Duodenal mucosa (tissue), 2 donors: ENCODE measurements around the gene MEIOB.
"Not testable (repeated sequence)": the region's sequence is repeated elsewhere in the genome, so short reads cannot be mapped to it uniquely, and the experiment has no call there.

Experiments
- H3K27ac ChIP-seq: one replicate; pipeline ENCODE4 v1.7.0; 2013; ENCODE audit warnings: low read depth, low read length
- H3K27me3 ChIP-seq, 2 donors: one replicate each; pipeline ENCODE4 v1.7.0; 2013; ENCODE audit warnings: low read length in 2 of 2, control low read depth in 1 of 2; ENCODE audit not compliant: insufficient read depth in 2 of 2, control insufficient read depth in 1 of 2
- H3K36me3 ChIP-seq, 2 donors: one replicate each; pipeline ENCODE4 v1.7.0; 2013; ENCODE audit warnings: low read length in 2 of 2, control low read depth in 1 of 2; ENCODE audit not compliant: insufficient read depth in 2 of 2, control insufficient read depth in 1 of 2
- H3K4me1 ChIP-seq, 2 donors: one replicate each; pipeline ENCODE4 v1.7.0; 2013; ENCODE audit warnings: low read length in 2 of 2, control low read depth in 1 of 2; ENCODE audit not compliant: insufficient read depth in 2 of 2, control insufficient read depth in 1 of 2
- H3K4me3 ChIP-seq, 2 donors: one replicate each; pipeline ENCODE4 v1.7.0; 2013; ENCODE audit warnings: low read length in 2 of 2, low read depth in 1 of 2
- H3K9ac ChIP-seq, 2 donors: one replicate each; pipeline ENCODE4 v1.7.0; 2013; ENCODE audit warnings: low read length in 2 of 2, low read depth in 1 of 2
- H3K9me3 ChIP-seq, 2 donors: one replicate each; pipeline ENCODE4 v1.7.0; 2013; ENCODE audit warnings: low read length in 2 of 2, control low read depth in 1 of 2; ENCODE audit not compliant: control insufficient read depth in 1 of 2

The MEIOB gene

GRCh38 chr16:1815461-1815860 is 56.5 kb downstream of the MEIOB start:
- Histone ChIP-seq H3K4me3 (no peak overlapping the region), H3K27ac (no peak overlapping the region), H3K9ac (no peak overlapping the region), H3K27me3 (no peaks in the 10 kb centered on the region), H3K4me1 (peaks cover 0 to 5% of the 10 kb centered on the region in 2 donors), H3K9me3 (no peaks in the 10 kb centered on the region), H3K36me3 (peaks cover 14 to 57% of the 10 kb centered on the region in 2 donors)

GRCh38 chr16:1812732-1813163 is 59.2 kb downstream of the MEIOB start:
- H3K4me1 ChIP-seq, result peaks cover 0 to 5% of the 10 kb centered on the region in 2 donors
- H3K27me3 ChIP-seq, result no peaks in the 10 kb centered on the region
- H3K9ac ChIP-seq, result no peak overlapping the region
- no peaks in the 10 kb centered on the region for H3K9me3 ChIP-seq
- H3K27ac ChIP-seq, result no peak overlapping the region
- peaks cover 20 to 53% of the 10 kb centered on the region in 2 donors for H3K36me3 ChIP-seq
- no peak overlapping the region for H3K4me3 ChIP-seq

- H3K4me1 ChIP-seq, result peaks cover 0 to 5% of the 10 kb centered on the region in 2 donors
- peaks cover 17 to 38% of the 10 kb centered on the region in 2 donors for H3K36me3 ChIP-seq
- H3K9ac ChIP-seq, result no peak overlapping the region
- H3K9me3 ChIP-seq, result no peaks in the 10 kb centered on the region
- H3K4me3 ChIP-seq, result no peak overlapping the region
- H3K27me3 ChIP-seq, result no peaks in the 10 kb centered on the region
- no peak overlapping the region for H3K27ac ChIP-seq
These were observed 61.4 kb downstream of the MEIOB start for GRCh38 chr16:1810536-1810935.

- peaks cover 0 to 5% of the 10 kb centered on the region in 2 donors for H3K4me1 ChIP-seq
- no peak overlapping the region for H3K27ac ChIP-seq
- no peaks in the 10 kb centered on the region for H3K27me3 ChIP-seq
- H3K4me3 ChIP-seq, result no peak overlapping the region
- H3K9me3 ChIP-seq, result no peaks in the 10 kb centered on the region
- no peak overlapping the region for H3K9ac ChIP-seq
- H3K36me3 ChIP-seq, result peaks cover 13 to 37% of the 10 kb centered on the region in 2 donors
These were observed 61.9 kb downstream of the MEIOB start for GRCh38 chr16:1810106-1810505.

- peaks cover 0 to 5% of the 10 kb centered on the region in 2 donors for H3K4me1 ChIP-seq
- peaks cover 10 to 35% of the 10 kb centered on the region in 2 donors for H3K36me3 ChIP-seq
These were observed 62.6 kb downstream of the MEIOB start for GRCh38 chr16:1809281-1809801.

GRCh38 chr16:1808691-1809090 is 63.3 kb downstream of the MEIOB start:
- H3K27me3 ChIP-seq, result no peaks in the 10 kb centered on the region
- H3K9ac ChIP-seq, result no peak overlapping the region
- peaks cover 0 to 5% of the 10 kb centered on the region in 2 donors for H3K4me1 ChIP-seq
- H3K27ac ChIP-seq, result no peak overlapping the region
- no peak overlapping the region for H3K4me3 ChIP-seq
- H3K36me3 ChIP-seq, result peaks cover 10 to 33% of the 10 kb centered on the region in 2 donors
- H3K9me3 ChIP-seq, result no peaks in the 10 kb centered on the region

More at GRCh38 chr16:1809281-1809801, 62.6 kb downstream of the MEIOB start:
- H3K27ac ChIP-seq, result no peak overlapping the region
- H3K9me3 ChIP-seq, result no peaks in the 10 kb centered on the region
- no peak overlapping the region for H3K4me3 ChIP-seq
- no peaks in the 10 kb centered on the region for H3K27me3 ChIP-seq
- no peak overlapping the region for H3K9ac ChIP-seq

- Histone ChIP-seq H3K4me3 (no peak overlapping the region), H3K36me3 (peaks cover 10 to 31% of the 10 kb centered on the region in 2 donors), H3K27me3 (no peaks in the 10 kb centered on the region), H3K9me3 (no peaks in the 10 kb centered on the region), H3K4me1 (peaks cover 0 to under 1% of the 10 kb centered on the region in 2 donors), H3K27ac (no peak overlapping the region), H3K9ac (no peak overlapping the region)
These were observed 64.3 kb downstream of the MEIOB start for GRCh38 chr16:1807626-1808025.

DNA sequence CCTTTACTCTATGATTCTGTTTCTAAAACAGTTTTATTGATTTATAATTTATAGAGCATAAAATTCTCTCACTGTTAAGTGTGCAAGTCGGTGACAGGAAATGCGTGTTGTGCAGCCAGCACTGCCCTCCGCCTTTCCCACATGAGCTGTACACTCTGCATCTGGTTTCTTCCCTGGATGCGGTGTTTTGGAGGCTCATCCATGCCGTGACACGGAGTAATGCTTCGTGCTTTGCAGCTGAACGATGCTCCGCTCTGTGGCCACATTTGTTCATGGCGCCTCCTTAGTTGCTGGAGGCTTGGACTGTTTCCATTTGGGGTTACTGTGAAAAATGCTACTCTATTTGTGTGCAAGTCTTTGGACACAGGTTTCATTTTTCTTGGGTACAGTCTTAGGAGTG is 71.3 kb downstream of the MEIOB start:
- peaks cover 0 to 5% of the 10 kb centered on the region in 2 donors for H3K36me3 ChIP-seq
- H3K27me3 ChIP-seq, result no peaks in the 10 kb centered on the region
- H3K9ac ChIP-seq, result no peak overlapping the region
- no peak overlapping the region for H3K27ac ChIP-seq
- no peak overlapping the region for H3K4me3 ChIP-seq
- no peaks in the 10 kb centered on the region for H3K9me3 ChIP-seq
- no peaks in the 10 kb centered on the region for H3K4me1 ChIP-seq

DNA sequence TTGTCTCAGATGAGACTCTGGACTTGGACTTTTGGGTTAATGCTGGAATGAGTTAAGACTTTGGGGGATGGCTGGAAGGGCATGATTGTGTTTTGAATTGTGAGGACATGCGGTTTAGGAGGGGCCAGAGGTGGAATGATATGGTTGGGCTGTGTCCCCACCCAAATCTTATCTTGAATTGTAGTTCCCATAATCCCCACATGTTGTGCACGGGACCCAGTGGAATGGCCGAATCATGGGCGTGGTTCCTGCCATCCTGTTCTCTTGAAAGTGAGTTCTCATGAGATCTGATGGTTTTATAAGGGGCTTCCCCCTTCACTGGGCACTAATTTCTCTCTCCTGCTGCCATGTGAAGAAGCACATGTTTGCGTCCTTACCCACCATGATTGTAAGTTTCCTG is 72.7 kb downstream of the MEIOB start:
- not testable (repeated sequence) for H3K4me3 ChIP-seq, H3K9me3 ChIP-seq, H3K36me3 ChIP-seq, H3K27ac ChIP-seq, H3K4me1 ChIP-seq, H3K27me3 ChIP-seq, H3K9ac ChIP-seq

DNA sequence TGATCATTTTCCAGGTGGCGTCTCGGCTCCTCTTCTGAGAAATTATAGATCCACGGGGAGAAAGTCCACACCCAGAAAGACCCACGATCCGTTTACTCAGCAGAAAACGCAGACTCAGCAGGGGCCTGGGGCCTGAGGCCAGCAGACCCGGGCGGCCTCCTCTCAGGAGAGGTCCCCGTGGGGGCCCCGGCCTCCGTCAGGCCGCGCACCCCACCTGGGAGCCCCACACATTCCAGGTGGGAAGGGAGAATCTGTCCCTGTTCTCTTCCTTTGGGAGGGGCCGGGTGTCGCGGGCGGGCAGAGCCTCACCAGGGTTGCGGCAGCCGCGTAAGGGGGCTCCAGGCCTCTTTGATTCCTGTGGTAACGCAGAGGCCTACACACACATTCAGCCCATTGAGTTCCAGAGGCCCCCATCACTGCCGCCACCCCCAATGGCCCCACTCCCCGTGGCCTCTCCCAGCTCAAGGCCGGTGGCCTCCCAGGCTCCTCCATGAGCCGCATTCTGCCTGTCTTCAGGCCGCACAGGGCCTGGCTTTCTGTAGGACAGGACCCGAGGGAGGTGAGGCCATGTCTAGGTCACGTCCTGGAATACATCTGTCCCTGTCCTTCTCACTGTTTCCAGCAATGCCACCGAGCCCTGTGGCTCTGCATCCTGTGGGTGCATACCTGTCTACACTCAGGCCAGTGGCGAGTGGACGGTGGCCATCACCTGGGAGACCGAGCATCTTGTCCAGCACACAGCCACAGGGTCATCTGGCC is 76.9 kb downstream of the MEIOB start:
- Histone ChIP-seq H3K4me1 (no peaks in the 10 kb centered on the region), H3K9me3 (no peaks in the 10 kb centered on the region), H3K27me3 (no peaks in the 10 kb centered on the region), H3K4me3 (no peak overlapping the region), H3K36me3 (no peaks in the 10 kb centered on the region), H3K27ac (no peak overlapping the region), H3K9ac (no peak overlapping the region)
